HEK293 (cell line): ENCODE results near the gene GUF1.

ENCODE experiments used
- CTCF ChIP-seq: fragments of 450-650 bp; formaldehyde crosslinking; IDR thresholded peaks from 2 replicates; pipeline ENCODE4 v1.5.1; 2016; ENCODE audit warnings: missing biosample characterization, missing genetic modification characterization
- ZNF423 ChIP-seq: fragments of 450-650 bp; formaldehyde crosslinking; IDR thresholded peaks from 2 replicates; pipeline ENCODE4 v1.5.1; 2016; ENCODE audit warnings: missing biosample characterization, missing genetic modification characterization

GRCh38 chr4:44726038-44726871, 48.0 kb downstream of the GUF1 start, which contains the start of gene GNPDA2:
- TF ChIP-seq CTCF (tag by site-specific recombination): peak; percentile 79
- no peak for TF ChIP-seq ZNF423 (tag by site-specific recombination)
